ENCODE data around the gene EPB41L4A.

DNA sequence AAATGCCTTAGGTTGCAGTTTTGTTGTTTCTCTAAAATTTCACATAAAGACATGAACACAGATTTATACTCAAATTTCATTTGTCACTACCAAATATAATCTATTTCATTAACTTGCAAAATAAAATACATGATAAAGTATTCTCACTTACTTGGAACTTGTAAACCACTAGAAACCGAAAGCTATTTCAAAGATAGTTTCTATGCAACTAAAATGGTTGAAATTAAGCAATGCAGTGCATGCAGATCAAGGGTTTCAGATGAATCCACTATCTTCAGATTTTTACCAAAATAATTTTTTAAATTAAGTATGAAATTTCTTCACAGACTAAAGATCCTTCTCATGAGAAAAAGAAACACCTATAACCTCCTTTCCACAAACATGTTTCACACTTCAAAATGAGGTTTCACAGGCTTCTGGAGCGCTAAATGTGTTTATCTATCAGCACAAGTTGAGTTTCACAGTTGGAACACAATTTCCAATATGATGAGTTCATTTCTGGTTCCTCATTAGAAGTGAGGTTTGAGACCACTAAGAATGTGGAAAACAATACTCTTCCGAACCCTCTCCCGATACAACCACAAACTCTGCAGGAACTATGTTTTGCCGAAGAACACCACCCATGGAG lies 63.9 kb downstream of the EPB41L4A start:
- TF ChIP-seq, protein P1, sequence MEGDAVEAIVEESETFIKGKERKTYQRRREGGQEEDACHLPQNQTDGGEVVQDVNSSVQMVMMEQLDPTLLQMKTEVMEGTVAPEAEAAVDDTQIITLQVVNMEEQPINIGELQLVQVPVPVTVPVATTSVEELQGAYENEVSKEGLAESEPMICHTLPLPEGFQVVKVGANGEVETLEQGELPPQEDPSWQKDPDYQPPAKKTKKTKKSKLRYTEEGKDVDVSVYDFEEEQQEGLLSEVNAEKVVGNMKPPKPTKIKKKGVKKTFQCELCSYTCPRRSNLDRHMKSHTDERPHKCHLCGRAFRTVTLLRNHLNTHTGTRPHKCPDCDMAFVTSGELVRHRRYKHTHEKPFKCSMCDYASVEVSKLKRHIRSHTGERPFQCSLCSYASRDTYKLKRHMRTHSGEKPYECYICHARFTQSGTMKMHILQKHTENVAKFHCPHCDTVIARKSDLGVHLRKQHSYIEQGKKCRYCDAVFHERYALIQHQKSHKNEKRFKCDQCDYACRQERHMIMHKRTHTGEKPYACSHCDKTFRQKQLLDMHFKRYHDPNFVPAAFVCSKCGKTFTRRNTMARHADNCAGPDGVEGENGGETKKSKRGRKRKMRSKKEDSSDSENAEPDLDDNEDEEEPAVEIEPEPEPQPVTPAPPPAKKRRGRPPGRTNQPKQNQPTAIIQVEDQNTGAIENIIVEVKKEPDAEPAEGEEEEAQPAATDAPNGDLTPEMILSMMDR (IDR thresholded peaks at IDR 0.05; ENCODE audit: low read length), result no peak
- TF ChIP-seq EZH2phosphoT487 (IDR thresholded peaks at IDR 0.05; ENCODE audit: low read length) (no peak), EZH2 (optimal IDR thresholded peaks at IDR 0.05; ENCODE audit: low read depth, low read length) (no peak)
